Astrocyte (in vitro differentiated cells and primary cell): Measurements from ENCODE around the gene ZNF749.

Experiments used
- EZH2 ChIP-seq: IDR thresholded peaks from 2 replicates; pipeline ENCODE4 v1.6.1; 2012; ENCODE audit warnings: mild to moderate bottlenecking, low read length, inconsistent platforms; ENCODE audit not compliant: insufficient read depth
- TF ChIP-seq, protein P1 (sequence below): IDR thresholded peaks from 2 replicates; pipeline ENCODE4 v1.5.1; 2011; ENCODE audit warnings: low read depth, mild to moderate bottlenecking, inconsistent platforms, low read length, moderate library complexity; ENCODE audit not compliant: insufficient read depth

DNA sequence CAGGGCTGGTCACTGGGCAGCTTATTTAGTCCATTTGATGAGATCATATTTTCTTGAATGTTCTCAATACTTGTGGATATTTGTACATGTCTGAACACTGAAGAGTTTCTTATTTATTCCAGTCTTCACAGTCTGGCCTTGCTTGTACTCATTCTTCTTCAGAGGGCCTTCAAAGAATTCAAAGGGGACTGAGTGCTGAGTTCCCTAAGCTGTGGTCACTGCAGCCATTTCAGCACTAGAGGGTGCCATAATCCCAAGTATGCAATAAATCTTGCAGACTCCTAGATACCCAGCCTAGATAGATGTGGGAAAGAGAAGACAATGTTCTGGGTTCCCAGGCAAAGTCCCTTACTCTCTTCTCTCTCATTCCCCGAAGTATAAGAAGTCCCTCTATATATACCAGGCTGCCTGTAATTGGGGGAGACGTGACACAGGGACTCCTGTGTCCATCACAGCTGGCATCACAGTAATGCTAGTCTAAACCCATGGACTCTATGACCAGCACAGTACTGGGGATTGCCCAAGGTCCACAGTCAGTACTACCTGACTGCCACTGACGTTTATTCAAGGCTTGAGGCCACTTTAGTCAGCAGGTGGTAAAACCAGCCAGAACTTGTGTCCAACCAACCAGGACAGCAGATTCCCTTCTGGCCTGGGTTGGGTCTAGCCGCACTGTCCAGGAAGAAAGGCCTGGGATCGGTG is 30.7 kb downstream of the ZNF749 start:
- TF ChIP-seq, protein P1, sequence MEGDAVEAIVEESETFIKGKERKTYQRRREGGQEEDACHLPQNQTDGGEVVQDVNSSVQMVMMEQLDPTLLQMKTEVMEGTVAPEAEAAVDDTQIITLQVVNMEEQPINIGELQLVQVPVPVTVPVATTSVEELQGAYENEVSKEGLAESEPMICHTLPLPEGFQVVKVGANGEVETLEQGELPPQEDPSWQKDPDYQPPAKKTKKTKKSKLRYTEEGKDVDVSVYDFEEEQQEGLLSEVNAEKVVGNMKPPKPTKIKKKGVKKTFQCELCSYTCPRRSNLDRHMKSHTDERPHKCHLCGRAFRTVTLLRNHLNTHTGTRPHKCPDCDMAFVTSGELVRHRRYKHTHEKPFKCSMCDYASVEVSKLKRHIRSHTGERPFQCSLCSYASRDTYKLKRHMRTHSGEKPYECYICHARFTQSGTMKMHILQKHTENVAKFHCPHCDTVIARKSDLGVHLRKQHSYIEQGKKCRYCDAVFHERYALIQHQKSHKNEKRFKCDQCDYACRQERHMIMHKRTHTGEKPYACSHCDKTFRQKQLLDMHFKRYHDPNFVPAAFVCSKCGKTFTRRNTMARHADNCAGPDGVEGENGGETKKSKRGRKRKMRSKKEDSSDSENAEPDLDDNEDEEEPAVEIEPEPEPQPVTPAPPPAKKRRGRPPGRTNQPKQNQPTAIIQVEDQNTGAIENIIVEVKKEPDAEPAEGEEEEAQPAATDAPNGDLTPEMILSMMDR = no peak
- TF ChIP-seq EZH2 = no peak
